BJ (cell line): Measurements from ENCODE around the gene KCTD16. TPM values are rescaled to one million over a fixed set of nuclear protein-coding genes. Genes with fewer than 3 reads are reported as not detected.

ENCODE experiments used
- CTCF ChIA-PET: fragments of 350-600 bp; formaldehyde crosslinking; extraction: SDS; loops from one replicate; lab custom pipeline; 2021; ENCODE audit warnings: antibody characterized with exemption, inconsistent platforms; lab: Yijun Ruan, JAX
- POLR2A ChIA-PET: fragments of 300-600 bp; sonication (Branson Sonifier 250); formaldehyde crosslinking; extraction: SDS; loops from one replicate; lab custom pipeline; 2021; ENCODE audit warnings: antibody characterized with exemption; lab: Charles Lee
- DNase-seq: peaks from one replicate; pipeline ENCODE4 v3.0.0-alpha.2; 2011; ENCODE audit warnings: low read depth
- H3K27me3 ChIP-seq: 2 replicates; pipeline ENCODE4 v1.6.0; 2011; ENCODE audit warnings: low read length; ENCODE audit not compliant: control insufficient read depth, insufficient read depth
- H3K36me3 ChIP-seq: 2 replicates; pipeline ENCODE4 v1.5.1; 2011; ENCODE audit warnings: low read length; ENCODE audit not compliant: control insufficient read depth, insufficient read depth
- H3K4me3 ChIP-seq: 2 replicates; pipeline ENCODE4 v1.5.1; 2011; ENCODE audit warnings: low read depth, mild to moderate bottlenecking, control low read depth, low read length
- CTCF ChIP-seq: IDR thresholded peaks from 2 replicates; pipeline ENCODE4 v1.5.1; 2011; ENCODE audit warnings: low read depth, mild to moderate bottlenecking, control low read depth, inconsistent platforms, low read length, moderate library complexity; ENCODE audit not compliant: insufficient read depth
- polyA plus RNA-seq: library from polyadenylated mRNA; depleted of rRNA; stranded (reverse); fragments of >200 nt; gene quantifications from 2 replicates; pipeline ENCODE4 v1.2.3, GENCODE V29; 2011

Gene KCTD16
- polyA plus RNA-seq, 1 experiment: 1.7 TPM

DNA sequence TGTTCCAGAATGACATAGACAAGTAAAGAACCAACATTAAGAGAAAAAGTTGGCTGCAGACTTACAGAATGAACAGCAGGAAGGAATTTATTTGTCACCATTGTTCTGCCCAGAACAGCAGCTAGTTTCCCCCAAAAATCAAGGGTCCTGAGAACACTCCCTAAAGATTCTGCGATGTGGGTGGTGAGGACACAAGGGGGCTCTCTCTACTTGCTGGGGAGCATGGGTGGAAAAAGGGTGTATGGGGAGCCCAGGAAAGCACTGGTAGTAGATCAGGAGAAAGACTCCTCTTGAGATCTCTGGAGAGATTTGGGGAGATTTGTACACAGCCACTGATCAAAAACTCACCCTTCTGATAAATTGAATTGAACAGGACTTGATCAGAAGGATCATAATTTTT, 316.5 kb downstream of the KCTD16 start:
- POLR2A ChIA-PET: no interaction called here
- H3K36me3 ChIP-seq: no peaks in the 10 kb centered on the region
- no peak for TF ChIP-seq CTCF
- CTCF ChIA-PET: no interaction called here
- DNase-seq: no peak
- H3K4me3 ChIP-seq: no peak overlapping the region
- no peaks in the 10 kb centered on the region for H3K27me3 ChIP-seq

DNA sequence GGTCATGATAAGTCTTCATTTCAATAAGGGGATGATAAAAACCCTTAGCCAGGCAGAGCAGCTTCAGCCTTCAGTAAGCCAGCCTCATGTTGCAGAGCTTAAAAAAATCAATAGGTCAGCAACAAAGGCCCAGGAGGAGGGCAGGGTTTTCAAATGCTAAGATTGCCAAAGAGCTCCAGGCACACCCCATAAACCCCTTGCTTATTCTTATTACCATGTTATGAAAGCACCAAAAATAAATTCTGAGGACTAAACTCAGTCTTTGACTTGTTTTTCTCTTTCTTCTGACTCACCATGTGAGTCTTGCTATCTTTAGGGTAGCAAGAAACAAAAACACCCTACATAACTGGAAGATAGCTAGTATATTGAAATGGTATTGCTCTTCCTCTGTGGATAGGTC, 317.1 kb downstream of the KCTD16 start:
- ChIA-PET CTCF (interaction anchor here (1.4 kb wide), 1 partner anchor 12 kb away, joined by 3 read pairs; no protein-coding TSS in a partner anchor), POLR2A (no interaction called here)
- no peak for TF ChIP-seq CTCF
- no peaks in the 10 kb centered on the region for H3K36me3 ChIP-seq
- no peak for DNase-seq
- no peak overlapping the region for H3K4me3 ChIP-seq
- H3K27me3 ChIP-seq: no peaks in the 10 kb centered on the region

GRCh38 chr5:144503123-144503522, 332.4 kb downstream of the KCTD16 start:
- no peak for TF ChIP-seq CTCF
- Histone ChIP-seq H3K27me3 (no peaks in the 10 kb centered on the region), H3K4me3 (no peak overlapping the region), H3K36me3 (no peaks in the 10 kb centered on the region)
- POLR2A ChIA-PET: no interaction called here
- DNase-seq: no peak
- CTCF ChIA-PET: no interaction called here

DNA sequence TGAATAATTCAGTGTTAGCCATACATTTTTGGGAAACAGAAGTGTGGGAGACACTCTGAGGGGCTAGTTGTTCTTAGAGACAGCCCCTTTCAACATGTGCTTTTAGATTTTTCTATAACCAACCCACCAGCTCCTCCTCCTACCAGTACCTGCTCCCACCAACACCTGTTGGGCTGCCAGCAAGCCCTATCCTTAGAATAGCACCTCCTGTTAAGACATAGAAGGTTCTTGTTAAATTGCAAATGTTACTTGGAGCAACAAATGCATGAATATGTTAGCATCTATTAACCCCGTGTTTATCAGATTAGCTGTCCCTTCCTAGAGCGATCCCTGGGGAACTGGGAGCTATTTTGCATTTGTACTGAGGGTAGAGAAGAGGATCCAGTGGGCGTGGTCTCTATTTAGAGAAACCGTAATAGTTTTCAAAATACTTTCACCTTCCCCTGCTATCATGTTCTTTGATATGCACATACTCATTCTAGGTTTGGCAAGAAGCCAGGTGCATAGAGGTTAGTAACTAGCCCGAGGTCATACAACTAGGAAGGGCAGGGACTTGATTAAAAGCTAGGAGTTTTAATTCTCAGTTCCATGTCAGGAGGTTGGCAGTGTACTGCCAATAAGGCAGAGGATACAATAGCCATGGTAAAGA, 334.4 kb downstream of the KCTD16 start:
- CTCF ChIA-PET: no interaction called here
- POLR2A ChIA-PET: no interaction called here
- no peaks in the 10 kb centered on the region for H3K27me3 ChIP-seq
- H3K4me3 ChIP-seq: no peak overlapping the region
- DNase-seq: no peak
- no peak for TF ChIP-seq CTCF
- H3K36me3 ChIP-seq: no peaks in the 10 kb centered on the region

- no peak for TF ChIP-seq CTCF
- Histone ChIP-seq H3K36me3 (no peaks in the 10 kb centered on the region), H3K4me3 (no peak overlapping the region), H3K27me3 (no peaks in the 10 kb centered on the region)
- POLR2A ChIA-PET: no interaction called here
- CTCF ChIA-PET: interaction anchor here (1.0 kb wide), 1 partner anchor 37 kb away, joined by 3 read pairs; no protein-coding TSS in a partner anchor
- DNase-seq: no peak
Measured at GRCh38 chr5:144510845-144511579, 340.3 kb downstream of the KCTD16 start.
